Measurements from ENCODE around the gene ATP8A2. TPM values are rescaled to one million over a fixed set of nuclear protein-coding genes. Genes with fewer than 3 reads are reported as not detected.
A peak's percentile ranks its signal among the peaks of the same experiment; 100 is the strongest.
"Not testable (repeated sequence)": the region's sequence is repeated elsewhere in the genome, so short reads cannot be mapped to it uniquely, and the experiment has no call there.

ATP8A2 gene
- total RNA-seq = under 1 TPM; 0.28 to 0.32 TPM

- peak; percentile 53 for ATAC-seq
- CTCF ChIA-PET = no interaction called here
- no peaks in the 10 kb centered on the region for H3K36me3 Mint-ChIP-seq
- H3K9me3 Mint-ChIP-seq (ENCODE audit: low read depth) = no peaks in the 10 kb centered on the region
- peak within 1 kb of the TSS; percentile 39 for H3K4me3 Mint-ChIP-seq
- H3K4me1 Mint-ChIP-seq = peaks cover 16% of the 10 kb centered on the region
- peaks cover 75% of the 10 kb centered on the region for H3K27me3 Mint-ChIP-seq
- H3K27ac Mint-ChIP-seq = no peak within 1 kb of the TSS
- no peak for DNase-seq
Measured at GRCh38 chr13:25371875-25372283, at the start of gene ATP8A2. ATP8A2 (plus strand) TSS chr13:25371974; CDS start chr13:25372213, 239 bp downstream.

GRCh38 chr13:25324100-25324499 is 47.7 kb upstream of the ATP8A2 start:
- Mint-ChIP-seq H3K9me3 (ENCODE audit: low read depth) (no peaks in the 10 kb centered on the region), H3K4me3 (no peak overlapping the region), H3K27me3 (no peaks in the 10 kb centered on the region), H3K27ac (no peak overlapping the region), H3K36me3 (peaks cover 20% of the 10 kb centered on the region), H3K4me1 (no peaks in the 10 kb centered on the region)
- CTCF ChIA-PET = no interaction called here
- DNase-seq = no peak
- ATAC-seq = no peak

- H3K9me3 Mint-ChIP-seq (ENCODE audit: low read depth) = no peaks in the 10 kb centered on the region
- no peaks in the 10 kb centered on the region for H3K27me3 Mint-ChIP-seq
- ATAC-seq (no peak), DNase-seq (no peak)
- H3K27ac Mint-ChIP-seq = no peak overlapping the region
- H3K4me3 Mint-ChIP-seq = no peak overlapping the region
- peaks cover 49% of the 10 kb centered on the region for H3K36me3 Mint-ChIP-seq
- H3K4me1 Mint-ChIP-seq = peaks cover 3% of the 10 kb centered on the region
- CTCF ChIA-PET = no interaction called here
Measured at GRCh38 chr13:25329706-25330105, 42.1 kb upstream of the ATP8A2 start.

- Mint-ChIP-seq H3K27ac (no peak overlapping the region), H3K9me3 (ENCODE audit: low read depth) (no peaks in the 10 kb centered on the region), H3K36me3 (peaks cover 46% of the 10 kb centered on the region), H3K4me3 (no peak overlapping the region), H3K27me3 (no peaks in the 10 kb centered on the region), H3K4me1 (peaks cover 3% of the 10 kb centered on the region)
- no peak for DNase-seq
- CTCF ChIA-PET = no interaction called here
- no peak for ATAC-seq
Measured at GRCh38 chr13:25330541-25330940, 41.2 kb upstream of the ATP8A2 start.

GRCh38 chr13:25335856-25336255 is 35.9 kb upstream of the ATP8A2 start:
- ATAC-seq (no peak), DNase-seq (no peak)
- Mint-ChIP-seq H3K27me3 (no peaks in the 10 kb centered on the region), H3K27ac (no peak overlapping the region), H3K9me3 (ENCODE audit: low read depth) (no peaks in the 10 kb centered on the region), H3K36me3 (peaks cover 38% of the 10 kb centered on the region), H3K4me1 (peaks cover 3% of the 10 kb centered on the region), H3K4me3 (no peak overlapping the region)
- CTCF ChIA-PET = no interaction called here

- DNase-seq = no peak
- CTCF ChIA-PET = interaction anchor here (0.8 to 1.0 kb wide), 2 partner anchors 12 to 24 kb away, joined by 3 read pairs; no protein-coding TSS in a partner anchor
- Mint-ChIP-seq H3K36me3 (peaks cover 16% of the 10 kb centered on the region), H3K9me3 (ENCODE audit: low read depth) (no peaks in the 10 kb centered on the region), H3K4me3 (no peak overlapping the region), H3K4me1 (no peaks in the 10 kb centered on the region), H3K27me3 (no peaks in the 10 kb centered on the region), H3K27ac (no peak overlapping the region)
- no peak for ATAC-seq
Measured at GRCh38 chr13:25345576-25345975, 26.2 kb upstream of the ATP8A2 start.

GRCh38 chr13:25347151-25347550 is 24.6 kb upstream of the ATP8A2 start:
- CTCF ChIA-PET = interaction anchor here (1.1 kb wide), 1 partner anchor 29 kb away, joined by 3 read pairs; no protein-coding TSS in a partner anchor
- no peak for DNase-seq
- Mint-ChIP-seq H3K9me3 (ENCODE audit: low read depth) (no peaks in the 10 kb centered on the region), H3K27me3 (no peaks in the 10 kb centered on the region), H3K4me1 (no peaks in the 10 kb centered on the region), H3K36me3 (peaks cover 13% of the 10 kb centered on the region), H3K27ac (no peak overlapping the region), H3K4me3 (no peak overlapping the region)
- no peak for ATAC-seq

GRCh38 chr13:25351404-25351803 is 20.4 kb upstream of the ATP8A2 start:
- H3K4me1 Mint-ChIP-seq = no peaks in the 10 kb centered on the region
- CTCF ChIA-PET = no interaction called here
- ATAC-seq (no peak), DNase-seq (no peak)
- no peaks in the 10 kb centered on the region for H3K36me3 Mint-ChIP-seq
- H3K27ac Mint-ChIP-seq = no peak overlapping the region
- no peaks in the 10 kb centered on the region for H3K9me3 Mint-ChIP-seq (ENCODE audit: low read depth)
- no peak overlapping the region for H3K4me3 Mint-ChIP-seq
- peaks cover 17% of the 10 kb centered on the region for H3K27me3 Mint-ChIP-seq

GRCh38 chr13:25352230-25352629 is 19.5 kb upstream of the ATP8A2 start:
- ATAC-seq = no peak
- H3K27me3 Mint-ChIP-seq = peaks cover 19% of the 10 kb centered on the region

GRCh38 chr13:25352806-25353205 is 19.0 kb upstream of the ATP8A2 start:
- H3K9me3 Mint-ChIP-seq (ENCODE audit: low read depth) = no peaks in the 10 kb centered on the region

More at GRCh38 chr13:25352230-25352629, 19.5 kb upstream of the ATP8A2 start:
- no peak overlapping the region for H3K27ac Mint-ChIP-seq
- H3K4me3 Mint-ChIP-seq = no peak overlapping the region
- H3K9me3 Mint-ChIP-seq (ENCODE audit: low read depth) = no peaks in the 10 kb centered on the region
- H3K36me3 Mint-ChIP-seq = no peaks in the 10 kb centered on the region
- no peaks in the 10 kb centered on the region for H3K4me1 Mint-ChIP-seq
- DNase-seq = no peak
- CTCF ChIA-PET = no interaction called here

GRCh38 chr13:25353344-25353743 is 18.4 kb upstream of the ATP8A2 start:
- Mint-ChIP-seq H3K36me3 (no peaks in the 10 kb centered on the region), H3K27me3 (peaks cover 23% of the 10 kb centered on the region), H3K4me1 (no peaks in the 10 kb centered on the region), H3K27ac (no peak overlapping the region), H3K9me3 (ENCODE audit: low read depth) (no peaks in the 10 kb centered on the region), H3K4me3 (no peak overlapping the region)
- DNase-seq (no peak), ATAC-seq (no peak)
- CTCF ChIA-PET = no interaction called here

More at GRCh38 chr13:25352806-25353205, 19.0 kb upstream of the ATP8A2 start:
- Mint-ChIP-seq H3K4me1 (no peaks in the 10 kb centered on the region), H3K4me3 (no peak overlapping the region), H3K27me3 (peaks cover 21% of the 10 kb centered on the region), H3K36me3 (no peaks in the 10 kb centered on the region), H3K27ac (no peak overlapping the region)
- DNase-seq (no peak), ATAC-seq (no peak)
- CTCF ChIA-PET = no interaction called here

GRCh38 chr13:25354377-25354776 is 17.4 kb upstream of the ATP8A2 start:
- CTCF ChIA-PET = no interaction called here
- H3K27ac Mint-ChIP-seq = no peak overlapping the region

GRCh38 chr13:25360443-25360842 is 11.3 kb upstream of the ATP8A2 start:
- H3K9me3 Mint-ChIP-seq (ENCODE audit: low read depth); H3K27ac Mint-ChIP-seq; H3K4me3 Mint-ChIP-seq; CTCF ChIA-PET; DNase-seq; H3K4me1 Mint-ChIP-seq; ATAC-seq; H3K36me3 Mint-ChIP-seq: not testable (repeated sequence)
- peaks cover 20% of the 10 kb centered on the region for H3K27me3 Mint-ChIP-seq

More at GRCh38 chr13:25354377-25354776, 17.4 kb upstream of the ATP8A2 start:
- ATAC-seq (no peak), DNase-seq (no peak)
- Mint-ChIP-seq H3K36me3 (no peaks in the 10 kb centered on the region), H3K27me3 (peaks cover 25% of the 10 kb centered on the region), H3K4me3 (no peak overlapping the region), H3K9me3 (ENCODE audit: low read depth) (no peaks in the 10 kb centered on the region), H3K4me1 (no peaks in the 10 kb centered on the region)

- DNase-seq = no peak
- no peak for ATAC-seq
- no peaks in the 10 kb centered on the region for H3K36me3 Mint-ChIP-seq
- no peak overlapping the region for H3K4me3 Mint-ChIP-seq
- H3K9me3 Mint-ChIP-seq (ENCODE audit: low read depth) = peaks cover 3% of the 10 kb centered on the region
- no peaks in the 10 kb centered on the region for H3K4me1 Mint-ChIP-seq
- H3K27ac Mint-ChIP-seq = no peak overlapping the region
- CTCF ChIA-PET = interaction anchor here (1.8 kb wide), 1 partner anchor 10 kb away, joined by 5 read pairs; no protein-coding TSS in a partner anchor
- H3K27me3 Mint-ChIP-seq = peaks cover 36% of the 10 kb centered on the region
Measured at GRCh38 chr13:25365720-25366235, 6.0 kb upstream of the ATP8A2 start.
